Uterus (tissue), 2 donors: ENCODE measurements around the gene AQP4.

Experiments used
- CTCF ChIP-seq, 4 experiments: fragments of 200-600 bp in 2 of 4; fragments of 450-650 bp in 2 of 4; sonication (generic) in 2 of 4; IDR thresholded peaks; one replicate each; pipeline ENCODE4 v1.5.1; 2016 to 2019; ENCODE audit warnings: antibody characterized with exemption in 4 of 4, mild to moderate bottlenecking in 2 of 4, moderate library complexity in 1 of 4
- POLR2A ChIP-seq, 2 donors: fragments of 450-650 bp; IDR thresholded peaks; one replicate each; pipeline ENCODE4 v1.6.1; 2016; ENCODE audit warnings: antibody characterized with exemption in 2 of 2, mild to moderate bottlenecking in 1 of 2, moderate library complexity in 1 of 2

- TF ChIP-seq CTCF (IDR thresholded peaks at IDR 0.05) (no peak), POLR2A (IDR thresholded peaks at IDR 0.05) (no peak)
These were observed 1.5 kb downstream of the AQP4 start for GRCh38 chr18:26863921-26864497.
